Astrocyte (in vitro differentiated cells and primary cell): ENCODE data around the gene FAM171A2.

Source experiments
- EZH2 ChIP-seq: IDR thresholded peaks from 2 replicates; pipeline ENCODE4 v1.6.1; 2012; ENCODE audit warnings: mild to moderate bottlenecking, low read length, inconsistent platforms; ENCODE audit not compliant: insufficient read depth
- TF ChIP-seq, protein P1 (sequence below): IDR thresholded peaks from 2 replicates; pipeline ENCODE4 v1.5.1; 2011; ENCODE audit warnings: low read depth, mild to moderate bottlenecking, inconsistent platforms, low read length, moderate library complexity; ENCODE audit not compliant: insufficient read depth

DNA sequence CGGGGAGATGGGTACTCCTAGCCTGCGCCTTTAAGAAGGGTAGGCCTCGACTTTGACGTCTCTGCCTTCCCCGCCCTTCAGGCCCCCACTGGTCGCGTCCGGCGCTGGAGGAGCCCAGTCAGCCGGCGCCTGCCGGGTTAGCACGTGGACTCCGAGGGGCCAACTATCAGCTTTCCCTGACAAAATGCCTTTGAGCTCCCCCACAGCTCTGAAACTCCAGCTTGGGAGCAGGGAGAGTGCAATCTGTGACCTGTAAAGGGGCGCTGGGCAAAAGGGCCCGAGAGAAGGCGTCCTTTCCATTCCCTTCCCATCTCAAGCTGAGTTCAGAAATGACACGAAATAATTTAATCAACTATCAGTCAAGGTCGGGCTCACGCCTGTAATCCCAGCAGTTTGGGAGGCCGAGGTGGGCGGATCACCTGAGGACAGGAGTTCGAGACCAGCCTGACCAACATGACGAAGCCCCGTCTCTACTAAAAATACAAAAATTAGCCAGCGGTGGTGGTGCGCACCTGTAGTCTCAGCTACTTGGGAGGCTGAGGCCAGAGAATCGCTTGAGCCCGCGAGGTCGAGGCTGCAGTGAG is 36.7 kb downstream of the FAM171A2 start:
- TF ChIP-seq, protein P1, sequence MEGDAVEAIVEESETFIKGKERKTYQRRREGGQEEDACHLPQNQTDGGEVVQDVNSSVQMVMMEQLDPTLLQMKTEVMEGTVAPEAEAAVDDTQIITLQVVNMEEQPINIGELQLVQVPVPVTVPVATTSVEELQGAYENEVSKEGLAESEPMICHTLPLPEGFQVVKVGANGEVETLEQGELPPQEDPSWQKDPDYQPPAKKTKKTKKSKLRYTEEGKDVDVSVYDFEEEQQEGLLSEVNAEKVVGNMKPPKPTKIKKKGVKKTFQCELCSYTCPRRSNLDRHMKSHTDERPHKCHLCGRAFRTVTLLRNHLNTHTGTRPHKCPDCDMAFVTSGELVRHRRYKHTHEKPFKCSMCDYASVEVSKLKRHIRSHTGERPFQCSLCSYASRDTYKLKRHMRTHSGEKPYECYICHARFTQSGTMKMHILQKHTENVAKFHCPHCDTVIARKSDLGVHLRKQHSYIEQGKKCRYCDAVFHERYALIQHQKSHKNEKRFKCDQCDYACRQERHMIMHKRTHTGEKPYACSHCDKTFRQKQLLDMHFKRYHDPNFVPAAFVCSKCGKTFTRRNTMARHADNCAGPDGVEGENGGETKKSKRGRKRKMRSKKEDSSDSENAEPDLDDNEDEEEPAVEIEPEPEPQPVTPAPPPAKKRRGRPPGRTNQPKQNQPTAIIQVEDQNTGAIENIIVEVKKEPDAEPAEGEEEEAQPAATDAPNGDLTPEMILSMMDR = no peak
- TF ChIP-seq EZH2 = no peak
